GM12891 (cell line): ENCODE data around the gene LCP2.

Experiments
- POLR2A ChIP-seq: IDR thresholded peaks from 2 replicates; pipeline ENCODE4 v1.6.1; 2011; ENCODE audit warnings: low read depth, low read length, control low read depth
- POLR2AphosphoS5 ChIP-seq: IDR thresholded peaks from 2 replicates; pipeline ENCODE4 v1.6.1; 2011; ENCODE audit warnings: low read depth, low read length, control low read depth
- SPI1 ChIP-seq: IDR thresholded peaks from 2 replicates; pipeline ENCODE4 v1.6.1; 2011; ENCODE audit warnings: low read depth, low read length, control low read depth

DNA sequence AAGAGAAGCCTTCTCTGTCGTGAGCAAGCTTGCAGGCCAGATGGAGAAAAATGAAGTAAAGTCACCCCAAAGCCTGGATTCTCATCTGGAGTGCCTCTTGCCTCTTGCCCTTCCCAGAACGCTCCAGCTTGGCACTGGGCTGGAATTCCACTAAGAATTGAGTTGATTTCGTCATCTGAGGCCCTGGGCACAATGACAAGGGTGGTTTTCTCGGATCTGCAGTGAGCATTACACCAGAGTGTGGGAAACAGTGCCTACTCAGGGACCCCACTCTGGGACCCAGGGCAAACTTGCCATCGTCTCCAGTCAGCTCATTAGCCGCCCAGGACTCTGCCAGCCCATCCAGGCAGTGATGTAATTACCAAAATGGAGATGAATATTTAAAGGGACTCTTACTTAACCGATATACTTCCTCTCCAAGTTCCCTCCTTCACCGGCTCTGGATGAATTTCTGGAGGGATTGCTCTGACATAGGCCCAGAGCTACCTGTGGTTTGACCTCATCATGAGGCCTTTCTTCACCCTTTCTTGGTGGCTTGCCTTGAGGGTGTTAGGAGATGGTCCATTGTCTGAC is 44.7 kb upstream of the LCP2 start:
- TF ChIP-seq POLR2AphosphoS5, result no peak
- TF ChIP-seq POLR2A, result no peak
- TF ChIP-seq SPI1, result no peak
